Epithelial cell of esophagus (primary cell): Measurements from ENCODE around the gene GUK1.

Experiments used
- DNase-seq: peaks from one replicate; pipeline ENCODE4 v3.0.0; 2010; ENCODE audit warnings: low read depth
- H3K4me3 ChIP-seq: 2 replicates; pipeline ENCODE4 v1.5.1; 2011; ENCODE audit warnings: mild to moderate bottlenecking, low read length, control low read depth
- TF ChIP-seq, protein P1 (sequence below): IDR thresholded peaks from 2 replicates; pipeline ENCODE4 v1.5.1; 2011; ENCODE audit warnings: low read depth, mild to moderate bottlenecking, low read length, control low read depth, inconsistent platforms; ENCODE audit not compliant: insufficient read depth; ENCODE audit errors: missing control alignments

Gene GUK1

GRCh38 chr1:228131766-228132165 is 8.3 kb upstream of the GUK1 start:
- no peak for DNase-seq
- TF ChIP-seq, protein P1, sequence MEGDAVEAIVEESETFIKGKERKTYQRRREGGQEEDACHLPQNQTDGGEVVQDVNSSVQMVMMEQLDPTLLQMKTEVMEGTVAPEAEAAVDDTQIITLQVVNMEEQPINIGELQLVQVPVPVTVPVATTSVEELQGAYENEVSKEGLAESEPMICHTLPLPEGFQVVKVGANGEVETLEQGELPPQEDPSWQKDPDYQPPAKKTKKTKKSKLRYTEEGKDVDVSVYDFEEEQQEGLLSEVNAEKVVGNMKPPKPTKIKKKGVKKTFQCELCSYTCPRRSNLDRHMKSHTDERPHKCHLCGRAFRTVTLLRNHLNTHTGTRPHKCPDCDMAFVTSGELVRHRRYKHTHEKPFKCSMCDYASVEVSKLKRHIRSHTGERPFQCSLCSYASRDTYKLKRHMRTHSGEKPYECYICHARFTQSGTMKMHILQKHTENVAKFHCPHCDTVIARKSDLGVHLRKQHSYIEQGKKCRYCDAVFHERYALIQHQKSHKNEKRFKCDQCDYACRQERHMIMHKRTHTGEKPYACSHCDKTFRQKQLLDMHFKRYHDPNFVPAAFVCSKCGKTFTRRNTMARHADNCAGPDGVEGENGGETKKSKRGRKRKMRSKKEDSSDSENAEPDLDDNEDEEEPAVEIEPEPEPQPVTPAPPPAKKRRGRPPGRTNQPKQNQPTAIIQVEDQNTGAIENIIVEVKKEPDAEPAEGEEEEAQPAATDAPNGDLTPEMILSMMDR = no peak
- no peak overlapping the region for H3K4me3 ChIP-seq

GRCh38 chr1:228134591-228134990 is 5.5 kb upstream of the GUK1 start:
- DNase-seq = no peak
- no peak overlapping the region for H3K4me3 ChIP-seq
- TF ChIP-seq, protein P1 = no peak

GRCh38 chr1:228136901-228137300 is 3.2 kb upstream of the GUK1 start:
- peak; percentile 35 for DNase-seq
- no peak overlapping the region for H3K4me3 ChIP-seq
- TF ChIP-seq, protein P1 = no peak

DNA sequence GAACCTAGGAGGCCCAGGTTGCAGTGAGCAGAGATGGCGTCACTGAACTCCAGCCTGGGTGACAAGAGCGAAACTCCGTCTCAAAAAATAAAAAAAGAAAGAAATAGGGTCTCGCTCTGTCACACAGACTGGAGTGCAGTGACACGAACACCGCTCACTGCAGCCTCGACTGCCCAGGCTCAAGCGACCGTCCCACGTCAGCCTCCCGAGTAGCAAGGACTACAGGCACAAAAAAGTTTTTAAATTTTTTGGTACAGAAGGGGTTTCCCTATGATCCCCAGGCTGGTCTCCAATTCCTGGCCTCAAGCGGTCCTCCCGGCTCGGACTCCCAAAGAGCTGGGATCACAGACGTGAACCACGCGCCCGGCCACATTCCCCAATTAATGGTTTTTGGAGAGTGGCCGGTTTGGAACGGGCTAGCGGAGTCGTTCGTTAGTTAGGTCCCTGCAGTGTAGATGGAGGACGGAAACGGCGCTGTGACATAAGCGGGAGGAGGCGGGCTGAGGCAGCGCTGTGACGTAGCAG is 611 bp upstream of the GUK1 start:
- TF ChIP-seq, protein P1 = no peak
- DNase-seq = no peak
- peak overlapping the region; percentile 71 for H3K4me3 ChIP-seq

DNA sequence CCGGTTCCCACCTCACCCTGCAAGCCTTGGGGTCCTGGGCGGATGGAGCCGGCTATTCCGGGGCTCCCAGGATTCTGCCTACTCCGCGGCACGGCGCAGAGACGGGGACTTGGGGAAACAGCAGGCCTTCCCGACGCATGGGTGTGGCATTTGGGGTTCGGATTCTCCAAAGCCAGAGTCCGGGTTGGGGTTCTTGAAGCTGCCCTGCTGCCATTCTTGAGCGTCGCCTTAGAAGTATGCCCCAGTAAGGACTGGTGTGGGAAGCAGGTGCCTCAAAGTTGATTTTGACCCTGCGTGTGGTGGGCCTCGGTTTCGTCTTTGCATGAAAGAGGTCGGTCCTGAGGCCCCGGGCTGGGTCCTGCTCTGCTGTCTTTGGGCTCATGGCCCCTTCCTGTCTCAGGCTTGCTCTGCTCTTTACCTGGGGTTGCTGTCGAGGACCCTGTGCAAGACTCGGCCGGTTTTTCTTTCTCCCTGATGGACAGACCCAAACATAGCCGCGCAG is 696 bp downstream of the GUK1 start:
- H3K4me3 ChIP-seq = peak overlapping the region; percentile 95
- no peak for DNase-seq
- TF ChIP-seq, protein P1 = no peak

GRCh38 chr1:228141226-228142044 is 1.4 kb downstream of the GUK1 start:
- TF ChIP-seq, protein P1 = no peak
- peak overlapping the region; percentile 95 for H3K4me3 ChIP-seq
- peak; percentile 29 for DNase-seq
